Measurements from ENCODE around the gene RFFL.

GRCh38 chr17:35019386-35020179, 43.9 kb downstream of the RFFL start:
- TF ChIP-seq CTCF (IDR thresholded peaks at IDR 0.05) (no peak), POLR2A (IDR thresholded peaks at IDR 0.05) (no peak)

All from prostate gland (tissue), 2 donors.